Fibroblast of gingiva (primary cell): Measurements from ENCODE around the gene GAS7.

Source experiments
- DNase-seq: peaks from one replicate; pipeline ENCODE4 v3.0.0-alpha.2; 2011; ENCODE audit warnings: low read depth

GAS7 gene

GRCh38 chr17:9977180-9977575, 221.2 kb downstream of the GAS7 start:
- no peak for DNase-seq

- no peak for DNase-seq
These were observed 221.9 kb downstream of the GAS7 start for GRCh38 chr17:9976283-9977179.

- DNase-seq = no peak
These were observed 223.7 kb downstream of the GAS7 start for GRCh38 chr17:9974448-9975381.

- DNase-seq = no peak
These were observed 224.5 kb downstream of the GAS7 start for GRCh38 chr17:9973669-9974447.

DNA sequence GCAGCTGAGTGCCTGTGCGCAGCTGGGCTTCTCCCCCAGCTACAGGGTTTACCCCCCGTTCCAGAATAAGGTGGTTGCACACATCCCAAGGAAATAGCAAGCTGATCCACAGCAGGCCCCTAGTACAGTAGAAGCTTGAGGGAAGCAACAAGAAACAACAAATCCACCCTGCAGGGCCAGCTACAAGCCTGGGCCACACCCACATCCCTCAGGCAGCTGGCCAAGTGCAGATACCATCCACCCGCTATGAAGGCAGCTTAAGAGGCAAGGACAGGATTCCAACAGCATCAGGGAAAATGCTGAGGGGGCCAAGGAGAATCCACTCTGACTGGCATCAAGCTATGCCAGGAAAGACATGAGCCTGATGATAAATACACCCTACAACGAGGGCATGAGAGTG, 226.4 kb downstream of the GAS7 start:
- DNase-seq = no peak

DNA sequence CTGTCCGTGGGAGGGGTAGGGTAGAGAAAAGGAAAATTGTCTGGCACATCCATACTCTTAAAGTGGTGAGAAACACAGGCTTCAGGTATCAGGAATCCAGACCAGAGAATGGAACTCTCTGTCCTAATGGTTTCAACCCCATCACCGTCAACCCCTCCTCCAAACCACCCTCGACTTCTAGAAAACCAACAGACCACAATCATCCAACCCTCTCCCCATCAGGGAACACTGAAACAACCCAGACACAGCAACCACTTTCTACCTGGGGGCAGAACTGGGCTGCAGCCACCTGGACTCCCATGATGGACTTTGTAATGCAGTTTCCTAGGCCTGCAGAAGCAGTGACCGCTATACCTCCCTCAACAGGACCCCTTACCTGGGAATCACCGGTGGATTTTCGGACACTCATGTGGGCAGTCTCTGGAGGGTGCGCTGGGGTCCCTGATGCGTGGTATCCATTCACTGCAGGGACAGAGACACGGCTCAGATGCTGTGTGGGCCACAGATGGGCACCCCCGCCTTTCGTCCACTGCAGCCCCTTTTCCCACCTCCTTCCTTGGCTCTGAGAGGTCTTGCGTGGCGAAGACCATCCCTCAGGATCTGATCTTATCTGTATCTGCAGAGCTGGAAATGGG, 229.0 kb downstream of the GAS7 start:
- no peak for DNase-seq

- no peak for DNase-seq
These were observed 229.5 kb downstream of the GAS7 start for GRCh38 chr17:9968881-9969280.

GRCh38 chr17:9968008-9968407, 230.4 kb downstream of the GAS7 start:
- DNase-seq = no peak

- DNase-seq = peak; percentile 18
These were observed 238.9 kb downstream of the GAS7 start for GRCh38 chr17:9959377-9959981.

- DNase-seq = no peak
These were observed 239.7 kb downstream of the GAS7 start for GRCh38 chr17:9958586-9959281.

GRCh38 chr17:9957244-9957643, 241.2 kb downstream of the GAS7 start:
- DNase-seq = no peak

- no peak for DNase-seq
These were observed 241.8 kb downstream of the GAS7 start for GRCh38 chr17:9956474-9957131.

DNA sequence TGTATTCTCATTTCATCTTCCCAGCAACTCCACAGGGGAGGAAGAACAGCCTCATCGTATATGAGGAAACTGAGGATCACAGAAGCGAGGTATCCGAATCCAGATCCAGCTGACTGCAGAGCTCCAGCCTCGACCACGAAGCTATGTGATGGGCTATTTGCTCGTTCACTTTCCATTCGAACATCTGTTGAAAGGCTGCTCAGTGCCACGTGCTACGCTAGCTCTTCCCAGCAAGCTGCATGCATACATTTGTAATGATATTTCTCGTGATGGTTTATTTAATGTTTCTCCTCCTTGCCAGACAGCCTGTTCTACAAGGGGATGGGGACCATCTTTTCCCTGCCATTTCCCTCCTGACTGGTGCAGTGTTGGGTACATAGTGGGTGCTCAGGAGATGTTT, 244.9 kb downstream of the GAS7 start:
- DNase-seq = no peak

GRCh38 chr17:9951803-9952202, 246.6 kb downstream of the GAS7 start:
- no peak for DNase-seq

DNA sequence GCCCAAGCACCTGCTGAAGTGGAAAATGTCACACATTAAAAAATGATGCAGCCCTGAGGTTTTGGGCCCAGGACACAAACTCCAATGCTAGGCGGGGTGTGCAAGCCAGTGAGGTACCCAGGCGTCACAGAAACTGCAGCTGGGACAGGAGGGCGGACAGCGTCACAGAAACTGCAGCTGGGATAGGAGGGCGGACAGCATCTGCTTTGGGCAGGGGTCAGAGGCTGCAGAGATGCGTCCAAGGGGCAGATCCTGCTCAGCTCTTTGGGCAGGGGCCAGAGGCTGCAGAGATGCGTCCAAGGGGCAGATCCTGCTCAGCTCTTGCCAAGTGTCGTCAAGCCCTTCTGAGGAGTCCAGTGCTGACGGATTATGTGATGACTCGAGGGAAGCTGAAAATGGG, 249.5 kb downstream of the GAS7 start:
- DNase-seq = no peak

DNA sequence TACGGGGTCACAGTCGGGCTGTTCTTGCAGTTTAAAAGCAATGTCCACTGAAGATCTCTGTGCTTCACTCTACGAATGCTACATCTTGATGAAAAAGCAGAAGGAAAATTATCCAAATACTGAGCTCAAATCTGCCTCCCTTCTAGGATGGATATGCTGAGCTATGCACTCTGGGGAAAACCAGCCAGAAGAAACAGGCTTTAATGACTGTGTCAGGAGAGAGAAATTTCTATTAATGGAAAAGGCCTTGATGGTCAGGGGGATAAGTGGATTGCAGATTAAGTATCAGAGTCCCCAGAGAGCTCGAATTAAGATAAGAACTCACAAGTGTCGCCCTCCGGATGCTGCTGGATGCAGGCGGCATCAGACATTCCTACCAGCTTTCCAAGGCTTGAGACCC, 253.7 kb downstream of the GAS7 start:
- DNase-seq = no peak

DNA sequence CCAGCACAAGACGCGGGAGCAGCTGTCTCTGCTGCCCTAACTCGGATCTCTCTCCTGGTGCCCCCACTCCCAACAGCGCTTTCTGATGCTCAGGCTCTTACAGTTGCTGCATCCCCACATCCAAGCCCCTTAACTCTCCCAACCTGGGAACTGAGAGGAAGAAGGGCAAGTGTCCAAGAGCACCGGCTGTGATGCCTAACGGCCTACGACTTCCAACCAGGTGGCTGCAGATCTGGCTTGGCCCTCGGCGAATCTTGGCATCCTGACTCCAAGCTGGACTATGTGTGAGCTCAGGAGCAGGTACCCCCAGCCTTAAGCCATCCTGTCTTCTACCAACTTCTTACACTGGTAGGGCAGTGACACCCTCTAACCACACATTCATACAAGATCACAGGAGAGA, 255.1 kb downstream of the GAS7 start:
- no peak for DNase-seq

- no peak for DNase-seq
These were observed 255.5 kb downstream of the GAS7 start for GRCh38 chr17:9942885-9943284.

- no peak for DNase-seq
These were observed 257.1 kb downstream of the GAS7 start for GRCh38 chr17:9941305-9941704.

DNA sequence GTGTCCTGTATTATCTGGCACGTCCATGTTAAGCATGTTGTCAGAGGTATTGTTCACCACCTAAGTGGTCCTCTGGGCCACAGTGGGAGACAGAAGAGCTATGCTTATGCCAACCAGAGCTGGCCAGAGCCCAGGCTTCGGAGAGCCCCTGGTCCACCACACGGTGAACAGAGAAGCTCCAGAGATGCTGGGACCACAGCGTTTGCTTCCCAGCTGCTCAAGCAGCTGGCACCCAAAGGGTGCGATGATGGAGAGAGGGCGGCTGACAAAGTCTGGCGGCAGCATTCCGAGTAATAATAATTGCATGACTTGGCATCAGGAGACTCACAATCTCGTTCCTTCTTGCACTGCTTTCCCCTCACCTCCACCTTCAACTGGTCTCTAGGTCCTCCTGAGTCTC, 257.6 kb downstream of the GAS7 start:
- DNase-seq = no peak
